GM12875 (cell line): ENCODE measurements around the gene RNF220.

Source experiments
- H3K4me3 ChIP-seq: one replicate; pipeline ENCODE4 v1.5.1; 2011; ENCODE audit warnings: low read depth, low read length, control low read depth
- TF ChIP-seq, protein P1 (sequence below): IDR thresholded peaks from 2 replicates; pipeline ENCODE4 v1.5.1; 2011; ENCODE audit warnings: low read depth, mild to moderate bottlenecking, control low read depth, inconsistent platforms, low read length, moderate library complexity, borderline replicate concordance; ENCODE audit not compliant: insufficient read depth

The RNF220 gene

DNA sequence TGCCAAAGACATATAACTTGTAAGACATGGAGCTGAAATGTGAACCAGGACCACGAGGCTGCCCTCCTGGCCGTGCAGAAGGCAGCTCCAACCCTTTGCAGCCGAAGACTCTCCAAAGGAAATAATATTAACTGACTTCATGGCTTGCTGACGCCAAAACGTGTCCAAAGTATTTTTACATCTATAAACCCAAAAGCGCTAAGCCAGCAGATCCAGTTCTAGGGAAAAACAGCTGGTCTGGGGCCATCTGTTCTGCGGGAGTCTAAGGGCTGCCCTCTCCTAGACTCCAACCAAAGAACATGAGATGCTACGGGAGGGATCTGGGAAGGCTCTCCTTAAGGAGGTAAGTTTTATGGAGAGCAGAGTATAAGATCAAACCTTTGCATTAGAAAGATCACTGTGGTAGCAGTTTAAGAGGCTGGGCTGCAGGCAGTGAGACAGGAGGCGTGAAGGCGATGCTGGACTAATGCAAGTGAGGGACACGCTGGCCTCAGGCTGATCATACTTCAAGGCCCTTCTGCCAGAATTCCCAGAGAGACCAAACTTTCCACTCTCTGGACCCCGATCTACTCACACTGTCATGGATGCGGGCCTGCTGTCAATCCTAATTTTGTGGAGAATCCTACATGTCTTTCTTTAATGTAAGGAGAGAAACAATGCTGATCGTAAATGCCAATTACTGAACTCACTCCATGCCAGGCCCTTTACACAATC, 268.1 kb downstream of the RNF220 start:
- peak overlapping the region; percentile 80 for H3K4me3 ChIP-seq
- TF ChIP-seq, protein P1, sequence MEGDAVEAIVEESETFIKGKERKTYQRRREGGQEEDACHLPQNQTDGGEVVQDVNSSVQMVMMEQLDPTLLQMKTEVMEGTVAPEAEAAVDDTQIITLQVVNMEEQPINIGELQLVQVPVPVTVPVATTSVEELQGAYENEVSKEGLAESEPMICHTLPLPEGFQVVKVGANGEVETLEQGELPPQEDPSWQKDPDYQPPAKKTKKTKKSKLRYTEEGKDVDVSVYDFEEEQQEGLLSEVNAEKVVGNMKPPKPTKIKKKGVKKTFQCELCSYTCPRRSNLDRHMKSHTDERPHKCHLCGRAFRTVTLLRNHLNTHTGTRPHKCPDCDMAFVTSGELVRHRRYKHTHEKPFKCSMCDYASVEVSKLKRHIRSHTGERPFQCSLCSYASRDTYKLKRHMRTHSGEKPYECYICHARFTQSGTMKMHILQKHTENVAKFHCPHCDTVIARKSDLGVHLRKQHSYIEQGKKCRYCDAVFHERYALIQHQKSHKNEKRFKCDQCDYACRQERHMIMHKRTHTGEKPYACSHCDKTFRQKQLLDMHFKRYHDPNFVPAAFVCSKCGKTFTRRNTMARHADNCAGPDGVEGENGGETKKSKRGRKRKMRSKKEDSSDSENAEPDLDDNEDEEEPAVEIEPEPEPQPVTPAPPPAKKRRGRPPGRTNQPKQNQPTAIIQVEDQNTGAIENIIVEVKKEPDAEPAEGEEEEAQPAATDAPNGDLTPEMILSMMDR = no peak

DNA sequence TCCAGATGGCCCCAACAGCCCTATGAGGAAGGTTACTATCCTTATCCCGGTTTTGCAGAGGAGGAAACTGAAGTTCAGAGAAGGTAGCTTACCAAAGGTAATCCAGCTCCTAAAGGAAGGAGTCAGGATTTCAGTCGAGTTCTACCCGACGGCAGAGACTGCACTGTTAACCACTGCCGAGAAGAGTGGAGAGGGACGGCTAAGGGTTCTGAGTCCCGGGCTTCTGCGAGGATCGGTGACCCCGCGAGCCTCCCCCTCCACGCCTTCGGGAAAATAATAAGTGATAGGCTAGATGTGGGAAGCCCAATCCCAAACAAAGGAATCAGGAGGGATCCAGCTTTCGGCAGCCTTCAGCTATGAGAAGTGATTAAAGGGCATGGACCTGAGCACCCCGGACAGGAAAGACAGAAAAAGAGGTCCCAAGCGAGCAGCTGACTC, 268.6 kb downstream of the RNF220 start:
- peak overlapping the region; percentile 80 for H3K4me3 ChIP-seq
- TF ChIP-seq, protein P1 = no peak

GRCh38 chr1:44674113-44675000, 269.3 kb downstream of the RNF220 start, which contains the start of the genes ARMH1 and TMEM53:
TSS of gene ARMH1 (plus strand) at chr1:44674714. CDS start at chr1:44689698, 14,984 bp downstream.
TSS of gene TMEM53 (minus strand) at chr1:44674481. CDS start at chr1:44674391, 90 bp downstream.
- peak within 1 kb of the TSS; percentile 80 for H3K4me3 ChIP-seq
- TF ChIP-seq, protein P1 = no peak

DNA sequence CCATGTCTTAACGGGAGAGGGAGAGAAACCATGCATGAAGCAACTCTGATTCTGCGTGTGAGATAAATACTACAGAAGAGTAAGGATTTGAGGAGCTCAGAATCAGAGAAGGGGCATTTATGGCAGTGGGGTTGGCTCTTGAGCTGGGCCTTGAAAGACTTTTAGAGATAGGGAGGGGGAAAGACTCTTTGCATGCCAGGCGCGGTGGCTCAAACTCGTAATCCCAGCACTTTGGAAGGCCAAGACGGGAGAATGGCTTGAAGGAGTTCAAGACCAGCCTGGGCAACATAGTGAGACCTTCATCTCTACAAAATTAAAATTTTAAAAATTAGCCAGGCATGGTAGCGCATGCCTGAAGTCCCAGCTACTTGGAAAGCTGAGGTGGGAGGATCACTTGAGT, 270.1 kb downstream of the RNF220 start:
- TF ChIP-seq, protein P1 = no peak
- H3K4me3 ChIP-seq = peak overlapping the region; percentile 63

GRCh38 chr1:44676484-44677200, 271.6 kb downstream of the RNF220 start:
- TF ChIP-seq, protein P1 = no peak
- H3K4me3 ChIP-seq = no peak overlapping the region

GRCh38 chr1:44677201-44677766, 272.2 kb downstream of the RNF220 start:
- H3K4me3 ChIP-seq = no peak overlapping the region
- TF ChIP-seq, protein P1 = peak; percentile 53; the same call in 1 of the 2 replicates
